Measurements from ENCODE around the gene TAOK3.
"Not testable (repeated sequence)": the region's sequence is repeated elsewhere in the genome, so short reads cannot be mapped to it uniquely, and the experiment has no call there.

Gene TAOK3

GRCh38 chr12:118344829-118345228, 27.9 kb downstream of the TAOK3 start:
- no peak for DNase-seq (ENCODE audit: extremely low read depth in 1 of 2, low read depth in 1 of 2)

DNA sequence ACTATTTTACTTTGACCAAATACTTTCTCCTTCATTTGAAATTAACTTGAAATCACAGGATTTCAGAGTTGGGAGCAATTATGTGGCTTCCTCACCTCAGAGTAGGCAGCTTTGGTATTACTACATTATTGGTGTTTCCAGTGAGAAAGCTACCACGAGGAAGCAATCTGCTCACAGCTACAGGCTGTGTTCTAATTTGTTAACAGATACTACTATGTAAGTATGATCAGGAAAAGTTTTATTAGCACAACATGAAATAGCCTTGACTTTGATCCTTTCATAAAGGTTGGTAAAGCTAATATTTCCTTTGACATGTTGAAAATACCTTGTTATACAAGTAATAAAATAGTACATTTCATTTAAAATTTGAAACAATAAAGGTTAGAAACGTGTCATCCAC, 30.6 kb downstream of the TAOK3 start:
- no peak for DNase-seq (ENCODE audit: extremely low read depth in 1 of 2, low read depth in 1 of 2)

DNA sequence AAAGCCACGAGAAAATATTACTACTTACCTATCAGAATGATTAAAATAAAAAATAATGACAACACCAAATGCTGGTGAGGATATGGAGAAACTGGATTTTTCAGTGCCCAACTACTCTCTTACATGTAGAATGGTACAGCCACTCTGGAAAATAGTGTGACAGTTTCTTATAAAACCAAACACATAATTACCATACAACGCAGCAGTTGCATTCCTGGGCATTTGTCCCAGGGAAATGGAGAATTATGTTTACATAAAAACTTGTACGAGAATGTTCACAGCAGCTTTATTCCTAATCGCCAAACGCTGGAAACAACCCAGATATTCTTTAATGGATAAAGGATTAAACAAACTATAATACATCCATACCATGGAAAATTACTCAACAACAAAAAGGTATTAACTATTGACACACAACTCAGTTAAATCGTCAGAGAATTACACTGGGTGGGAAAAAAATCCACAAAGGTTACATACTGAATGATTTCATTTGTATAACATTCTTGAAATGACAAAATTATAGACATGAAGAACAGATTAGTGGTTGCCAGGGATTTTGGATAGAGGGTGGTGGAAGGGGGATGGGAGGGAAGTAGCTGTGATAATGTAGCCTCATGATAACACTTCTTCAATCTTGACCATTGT, 35.4 kb downstream of the TAOK3 start:
- no peak for DNase-seq (ENCODE audit: extremely low read depth in 1 of 2, low read depth in 1 of 2)

GRCh38 chr12:118336123-118336522, 36.6 kb downstream of the TAOK3 start:
- no peak for DNase-seq (ENCODE audit: extremely low read depth in 1 of 2, low read depth in 1 of 2)

DNA sequence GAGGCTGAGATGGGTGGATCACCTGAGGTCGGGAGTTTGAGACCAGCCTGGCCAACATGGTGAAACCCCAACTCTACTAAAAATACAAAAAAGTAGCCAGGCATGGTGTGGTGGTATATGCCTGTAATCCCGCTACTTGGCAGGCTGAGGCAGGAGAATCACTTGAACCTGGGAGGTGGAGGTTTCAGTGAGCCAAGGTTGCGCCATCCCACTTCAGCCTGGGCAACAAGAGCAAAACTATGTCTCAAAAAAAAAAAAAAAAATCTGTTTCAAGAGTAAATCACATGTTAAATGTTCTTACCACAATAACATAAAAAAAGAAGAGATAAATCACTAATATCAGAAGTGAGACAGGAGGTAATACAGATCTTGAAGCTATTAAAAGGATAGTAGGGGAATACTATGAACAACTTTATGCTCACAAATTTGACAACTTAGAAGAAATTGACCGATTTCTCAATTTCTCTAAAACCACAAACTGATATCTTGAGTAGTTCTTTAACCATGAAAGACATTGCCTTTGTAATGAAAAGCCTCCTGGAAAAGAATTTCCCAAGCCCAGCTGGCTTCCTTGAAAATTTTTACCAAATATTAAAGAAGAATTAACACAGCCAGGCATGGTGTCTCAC, 37.7 kb downstream of the TAOK3 start:
- no peak for DNase-seq (ENCODE audit: extremely low read depth in 1 of 2, low read depth in 1 of 2)

DNA sequence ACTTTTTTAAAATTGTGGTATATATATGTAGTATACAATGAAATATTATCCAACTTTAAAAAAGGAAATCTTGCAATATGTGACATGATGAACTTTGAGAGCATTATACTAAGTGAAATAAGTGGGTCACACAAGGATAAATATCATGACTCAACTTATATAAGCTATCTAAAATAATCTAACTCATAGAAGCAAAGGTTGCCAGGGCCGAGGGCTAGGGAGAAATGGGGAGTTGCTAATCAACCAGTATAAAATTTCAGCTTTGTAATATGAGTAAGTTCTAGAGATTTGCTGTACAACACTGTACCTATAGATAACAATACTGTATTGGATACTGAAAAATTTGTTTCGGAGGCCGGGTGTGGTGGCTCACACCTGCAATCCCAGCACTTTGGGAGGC, 38.5 kb downstream of the TAOK3 start:
- DNase-seq (ENCODE audit: extremely low read depth in 1 of 2, low read depth in 1 of 2): no peak

DNA sequence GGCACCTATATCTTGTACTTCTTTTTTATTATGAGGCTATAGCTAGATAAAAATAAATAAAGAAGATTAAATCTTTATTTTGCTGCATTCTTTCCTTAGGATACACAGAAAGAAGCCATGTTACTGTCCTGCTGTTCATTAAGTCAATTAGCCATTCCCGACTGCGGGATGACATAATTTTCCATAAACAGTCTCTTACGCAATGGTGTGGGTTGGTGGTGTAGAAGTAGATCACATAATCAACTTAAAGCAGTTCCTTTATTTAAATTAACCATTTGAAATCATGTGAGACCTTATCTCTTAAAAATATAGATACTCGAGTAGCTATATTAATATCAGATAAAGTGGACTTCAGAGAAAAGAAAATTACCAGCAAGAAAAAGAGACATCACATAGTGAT, 40.2 kb downstream of the TAOK3 start:
- no peak for DNase-seq (ENCODE audit: extremely low read depth in 1 of 2, low read depth in 1 of 2)

GRCh38 chr12:118330421-118331018, 42.2 kb downstream of the TAOK3 start:
- DNase-seq (ENCODE audit: extremely low read depth in 1 of 2, low read depth in 1 of 2): no peak

- DNase-seq (ENCODE audit: extremely low read depth in 1 of 2, low read depth in 1 of 2): no peak
Observed at GRCh38 chr12:118328486-118329330, 44.0 kb downstream of the TAOK3 start.

DNA sequence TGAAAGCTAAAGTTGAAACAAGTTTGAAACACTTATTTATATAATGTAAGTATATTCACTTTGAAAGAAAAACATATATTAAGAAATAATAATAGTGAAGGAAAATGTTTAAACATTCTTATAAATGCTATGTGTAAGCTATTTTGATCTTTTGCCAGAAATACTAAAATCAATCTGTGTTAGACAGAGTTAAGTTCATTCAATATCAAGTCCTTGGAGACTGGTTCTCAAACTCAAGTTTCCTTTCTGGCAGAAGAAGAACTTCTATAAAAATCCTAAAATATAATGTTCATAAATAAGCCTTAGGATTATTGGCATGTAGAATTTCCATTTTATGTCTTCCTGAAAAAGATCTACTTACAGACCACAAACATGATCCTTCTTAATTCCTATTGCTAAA, 45.3 kb downstream of the TAOK3 start:
- DNase-seq (ENCODE audit: extremely low read depth in 1 of 2, low read depth in 1 of 2): no peak

- DNase-seq (ENCODE audit: extremely low read depth in 1 of 2, low read depth in 1 of 2): no peak
Observed at GRCh38 chr12:118326991-118327390, 45.7 kb downstream of the TAOK3 start.

DNA sequence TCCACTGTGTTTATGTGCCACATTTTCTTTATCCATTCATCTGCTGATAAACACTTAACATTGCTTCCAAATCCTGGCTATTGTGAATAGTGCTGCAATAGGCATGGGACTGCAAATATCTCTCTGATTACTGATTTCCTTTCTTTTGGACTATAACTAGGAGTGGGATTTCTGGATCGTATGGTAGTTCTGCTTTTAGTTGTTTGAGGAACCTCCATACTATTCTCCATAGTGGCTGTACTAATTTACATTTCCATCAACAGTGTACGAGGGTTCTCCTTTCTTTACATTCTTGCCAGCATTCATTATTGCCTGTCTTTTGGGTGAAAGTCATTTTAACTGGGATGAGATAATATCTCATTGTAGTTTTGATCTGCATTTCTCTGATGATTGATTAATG, 47.6 kb downstream of the TAOK3 start:
- no peak for DNase-seq (ENCODE audit: extremely low read depth in 1 of 2, low read depth in 1 of 2)

- DNase-seq (ENCODE audit: extremely low read depth in 1 of 2, low read depth in 1 of 2): no peak
Observed at GRCh38 chr12:118319627-118320026, 53.1 kb downstream of the TAOK3 start.

DNA sequence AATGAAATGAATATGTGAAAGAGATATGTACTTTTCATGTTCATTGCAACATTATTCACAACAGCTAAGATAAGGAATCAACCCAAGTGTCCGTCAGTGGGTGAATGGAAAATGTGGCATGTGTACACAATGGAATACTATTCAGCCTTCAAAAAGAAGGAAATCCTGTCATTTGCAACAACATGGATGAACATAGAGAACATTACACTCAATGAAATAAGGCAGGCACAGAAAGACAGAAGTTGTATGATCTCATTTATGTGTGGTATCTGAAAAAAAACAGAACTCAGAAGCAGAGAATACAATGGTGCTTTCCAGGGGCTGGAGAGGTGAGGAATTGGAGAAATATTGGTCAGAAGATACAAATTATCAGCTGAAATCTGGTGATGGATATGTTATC, 54.0 kb downstream of the TAOK3 start:
- no peak for DNase-seq (ENCODE audit: extremely low read depth in 1 of 2, low read depth in 1 of 2)

DNA sequence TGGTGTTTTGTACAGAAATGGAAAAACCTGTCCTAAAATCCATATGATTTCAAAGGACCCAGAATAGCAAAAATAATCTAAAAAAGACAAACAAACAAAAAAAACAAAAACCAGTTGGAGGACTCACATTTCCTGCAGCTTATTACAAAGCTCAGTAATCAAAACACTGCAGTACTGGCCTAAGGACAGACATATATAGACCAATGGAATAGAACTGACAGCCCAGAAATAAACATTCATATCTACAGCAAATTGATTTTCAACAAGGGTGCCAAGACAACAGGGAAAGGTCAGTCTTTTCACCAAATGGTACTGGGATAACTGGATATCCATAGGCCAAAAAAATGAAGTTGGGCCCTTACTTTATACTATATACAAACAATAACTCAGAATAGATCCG, 55.0 kb downstream of the TAOK3 start:
- no peak for DNase-seq (ENCODE audit: extremely low read depth in 1 of 2, low read depth in 1 of 2)

DNA sequence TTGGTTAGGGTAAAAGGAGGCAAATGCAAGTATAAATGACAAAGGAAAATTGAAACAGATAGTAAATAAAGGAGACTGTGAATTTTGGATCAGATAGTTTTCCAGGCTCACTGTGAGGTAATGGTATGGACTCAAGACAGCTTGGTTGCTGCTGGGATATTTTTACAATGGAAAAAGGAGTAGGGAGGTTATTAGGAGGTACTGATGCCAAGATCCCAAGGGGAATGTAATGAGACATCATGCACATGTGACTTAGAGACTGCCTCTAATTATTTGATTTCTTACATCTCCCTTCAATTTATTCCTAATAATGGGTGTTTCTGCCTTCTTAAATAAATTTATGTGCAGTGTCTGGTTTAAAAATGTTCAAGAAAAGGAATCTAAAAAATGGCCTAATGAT, 56.9 kb downstream of the TAOK3 start:
- DNase-seq (ENCODE audit: extremely low read depth in 1 of 2, low read depth in 1 of 2): no peak

DNA sequence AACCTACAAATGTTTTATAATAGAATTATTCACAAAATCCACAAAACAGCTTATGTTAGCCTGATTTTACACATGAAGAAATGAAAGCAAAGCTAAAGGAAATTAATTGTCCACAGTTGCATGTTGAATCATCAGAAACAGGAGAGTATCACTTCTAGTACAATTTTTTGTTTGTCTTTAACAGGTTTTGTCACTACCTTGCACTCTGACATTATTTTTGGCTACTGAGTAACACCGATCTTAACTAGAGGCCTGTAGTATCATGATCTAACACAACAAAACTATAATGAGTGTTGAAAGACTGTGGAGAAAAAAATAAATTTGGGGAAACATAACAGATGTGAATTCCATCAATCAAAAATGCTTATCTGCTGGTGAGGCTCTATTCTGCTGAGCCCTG, 60.1 kb downstream of the TAOK3 start:
- DNase-seq (ENCODE audit: extremely low read depth in 1 of 2, low read depth in 1 of 2): no peak

DNA sequence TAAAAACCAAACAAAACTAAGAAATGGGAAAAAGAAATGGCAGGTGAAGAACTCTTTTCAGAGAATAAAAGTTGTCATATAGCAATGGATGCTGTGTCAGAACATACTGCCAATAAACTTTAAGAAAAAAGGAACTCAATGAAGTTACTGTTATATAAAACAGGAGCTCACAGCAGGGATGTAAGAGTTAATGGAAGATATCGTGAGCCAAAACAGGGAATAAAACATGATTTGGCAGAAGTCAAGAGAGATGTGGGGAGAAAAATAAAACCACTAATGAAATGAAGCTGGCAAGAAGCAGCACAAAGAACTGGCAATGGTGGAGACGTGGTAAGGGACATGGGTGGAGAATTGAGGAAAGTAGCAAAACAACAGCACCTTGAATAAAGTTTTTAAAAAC, 61.0 kb downstream of the TAOK3 start:
- no peak for DNase-seq (ENCODE audit: extremely low read depth in 1 of 2, low read depth in 1 of 2)

DNA sequence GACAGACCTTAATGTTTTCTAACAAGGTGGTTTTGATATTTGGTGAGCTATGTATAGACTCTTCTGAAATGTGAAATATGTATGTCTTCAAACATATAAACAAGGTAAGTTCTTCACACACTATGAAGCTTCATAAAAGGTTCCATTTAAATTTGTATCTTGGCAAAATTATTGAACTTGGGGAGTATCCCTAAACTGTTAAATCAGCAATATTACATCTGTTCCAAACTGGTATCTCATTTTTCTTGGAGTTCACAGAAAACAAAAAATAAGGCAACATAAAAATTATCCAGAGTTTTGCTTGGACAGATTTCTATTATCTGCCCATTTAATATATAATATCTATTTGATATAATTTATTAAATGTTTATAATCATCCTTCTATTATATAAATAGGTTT, 62.4 kb downstream of the TAOK3 start:
- DNase-seq (ENCODE audit: extremely low read depth in 1 of 2, low read depth in 1 of 2): no peak

- not testable (repeated sequence) for DNase-seq (ENCODE audit: extremely low read depth in 1 of 2, low read depth in 1 of 2)
Observed at GRCh38 chr12:118308006-118308405, 64.7 kb downstream of the TAOK3 start.

- no peak for DNase-seq (ENCODE audit: extremely low read depth in 1 of 2, low read depth in 1 of 2)
Observed at GRCh38 chr12:118307069-118307954, 65.4 kb downstream of the TAOK3 start.

Measured in activated CD8-positive, alpha-beta memory T cell treated with anti-CD3 and anti-CD28 coated beads for 1 hour (primary cell).